CD1c-positive myeloid dendritic cell (primary cell): ENCODE data around the gene ATG14.
A peak's percentile ranks its signal among the peaks of the same experiment; 100 is the strongest.
"Not testable (repeated sequence)": the region's sequence is repeated elsewhere in the genome, so short reads cannot be mapped to it uniquely, and the experiment has no call there.

Source experiments
- DNase-seq: peaks from one replicate; pipeline ENCODE4 v3.0.0-alpha.2; 2016; ENCODE audit errors: extremely low spot score

The ATG14 gene

GRCh38 chr14:55411426-55412389 is at the start of gene ATG14:
Gene ATG14 (minus strand): TSS chr14:55411830. CDS start chr14:55411822, 8 bp downstream.
- peak; percentile 85 for DNase-seq

- peak; percentile 63 for DNase-seq
Measured at GRCh38 chr14:55458800-55459515, 47.3 kb upstream of the ATG14 start.

- no peak for DNase-seq
Measured at GRCh38 chr14:55457496-55457895, 45.9 kb upstream of the ATG14 start.

GRCh38 chr14:55456411-55456810 is 44.8 kb upstream of the ATG14 start:
- DNase-seq: not testable (repeated sequence)

- peak; percentile 79 for DNase-seq
Measured at GRCh38 chr14:55454264-55455002, 42.8 kb upstream of the ATG14 start.

GRCh38 chr14:55451950-55452349 is 40.3 kb upstream of the ATG14 start:
- DNase-seq: no peak

GRCh38 chr14:55451398-55451797 is 39.8 kb upstream of the ATG14 start:
- no peak for DNase-seq

- DNase-seq: peak; percentile 59
Measured at GRCh38 chr14:55450987-55451386, 39.4 kb upstream of the ATG14 start.

GRCh38 chr14:55450539-55450938 is 38.9 kb upstream of the ATG14 start:
- DNase-seq: no peak

- DNase-seq: no peak
Measured at GRCh38 chr14:55450124-55450523, 38.5 kb upstream of the ATG14 start.

- DNase-seq: no peak
Measured at GRCh38 chr14:55449116-55449515, 37.5 kb upstream of the ATG14 start.

- DNase-seq: peak; percentile 77
Measured at GRCh38 chr14:55448141-55448614, 36.5 kb upstream of the ATG14 start.

GRCh38 chr14:55446833-55447232 is 35.2 kb upstream of the ATG14 start:
- DNase-seq: no peak

- peak; percentile 73 for DNase-seq
Measured at GRCh38 chr14:55446127-55446736, 34.6 kb upstream of the ATG14 start.

- DNase-seq: no peak
Measured at GRCh38 chr14:55441286-55441685, 29.7 kb upstream of the ATG14 start.

- DNase-seq: peak; percentile 7
Measured at GRCh38 chr14:55440385-55440784, 28.8 kb upstream of the ATG14 start, which contains the start of gene TBPL2. Gene TBPL2 (minus strand): TSS chr14:55440616. CDS start chr14:55440449, 167 bp downstream.

- DNase-seq: peak; percentile 50
Measured at GRCh38 chr14:55438066-55438683, 26.5 kb upstream of the ATG14 start.

GRCh38 chr14:55436931-55437330 is 25.3 kb upstream of the ATG14 start:
- no peak for DNase-seq

- no peak for DNase-seq
Measured at GRCh38 chr14:55436519-55436918, 24.9 kb upstream of the ATG14 start.

- DNase-seq: no peak
Measured at GRCh38 chr14:55434805-55435174, 23.2 kb upstream of the ATG14 start.
